GM19463 (cell line): ENCODE results near the gene NXF3.
"Not testable (repeated sequence)": the region's sequence is repeated elsewhere in the genome, so short reads cannot be mapped to it uniquely, and the experiment has no call there.

Experiments
- ATAC-seq: cut with Tn5 transposase; IDR thresholded peaks from one replicate; pipeline ENCODE4 v1.9.1; 2021; ENCODE audit warnings: mild to moderate bottlenecking, moderate library complexity; ENCODE audit not compliant: unreplicated experiment

The NXF3 gene

GRCh38 chrX:103092942-103093341 is at the start of gene NXF3:
TSS of gene NXF3 (minus strand) at chrX:103093143. CDS start at chrX:103093023, 120 bp downstream.
- ATAC-seq = no peak

- not testable (repeated sequence) for ATAC-seq
These were observed 43.6 kb upstream of the NXF3 start for GRCh38 chrX:103136528-103136927.

GRCh38 chrX:103124284-103124683 is 31.3 kb upstream of the NXF3 start:
- no peak for ATAC-seq

GRCh38 chrX:103120748-103121147 is 27.8 kb upstream of the NXF3 start:
- ATAC-seq = no peak

- not testable (repeated sequence) for ATAC-seq
These were observed 24.0 kb upstream of the NXF3 start for GRCh38 chrX:103116970-103117369.

GRCh38 chrX:103109497-103109896 is 16.6 kb upstream of the NXF3 start:
- not testable (repeated sequence) for ATAC-seq

- no peak for ATAC-seq
These were observed 14.9 kb upstream of the NXF3 start for GRCh38 chrX:103107836-103108235.

GRCh38 chrX:103107227-103107737 is 14.3 kb upstream of the NXF3 start:
- not testable (repeated sequence) for ATAC-seq

- ATAC-seq = not testable (repeated sequence)
These were observed 11.4 kb upstream of the NXF3 start for GRCh38 chrX:103104370-103104769.

- ATAC-seq = not testable (repeated sequence)
These were observed 10.9 kb upstream of the NXF3 start for GRCh38 chrX:103103866-103104265.

- ATAC-seq = no peak
These were observed 8.5 kb upstream of the NXF3 start for GRCh38 chrX:103101299-103102042.

GRCh38 chrX:103100484-103100883 is 7.5 kb upstream of the NXF3 start:
- ATAC-seq = no peak

- ATAC-seq = no peak
These were observed 6.7 kb upstream of the NXF3 start for GRCh38 chrX:103099691-103100090.

- no peak for ATAC-seq
These were observed 5.5 kb upstream of the NXF3 start for GRCh38 chrX:103098488-103098887.

GRCh38 chrX:103081051-103081450 is 11.9 kb downstream of the NXF3 start:
- no peak for ATAC-seq

- ATAC-seq = no peak
These were observed 19.5 kb downstream of the NXF3 start for GRCh38 chrX:103073467-103073866.

GRCh38 chrX:103066606-103067005 is 26.3 kb downstream of the NXF3 start:
- ATAC-seq = no peak

GRCh38 chrX:103063918-103064434 is 29.0 kb downstream of the NXF3 start, which contains the start of gene BEX1:
TSS of gene BEX1 (minus strand) at chrX:103064171. CDS start at chrX:103063274, 897 bp downstream.
- no peak for ATAC-seq

GRCh38 chrX:103063191-103063845 is 29.6 kb downstream of the NXF3 start:
- no peak for ATAC-seq

- ATAC-seq = no peak
These were observed 31.5 kb downstream of the NXF3 start for GRCh38 chrX:103061486-103061885.

- ATAC-seq = no peak
These were observed 36.0 kb downstream of the NXF3 start for GRCh38 chrX:103056902-103057301.

GRCh38 chrX:103052625-103053024 is 40.3 kb downstream of the NXF3 start:
- no peak for ATAC-seq
